HepG2 (cell line): ENCODE results near the gene RASSF8. TPM values are rescaled to one million over a fixed set of nuclear protein-coding genes. Genes with fewer than 3 reads are reported as not detected.

Experiments used
- DMAP1 ChIP-seq: IDR thresholded peaks from 2 replicates; pipeline ENCODE4 v1.6.1; 2016
- EP300 ChIP-seq, 3 experiments: sonication (generic) in 1 of 3; formaldehyde crosslinking in 1 of 3; IDR thresholded peaks; 2 replicates each; pipeline versions ENCODE4 v1.5.1 to v1.6.1; 2011 to 2020; ENCODE audit warnings: low read depth in 2 of 3, low read length in 2 of 3, borderline replicate concordance in 1 of 3, improper control_type of control experiment in 1 of 3, mild to moderate bottlenecking in 1 of 3, missing genetic modification reagents in 1 of 3, moderate library complexity in 1 of 3
- EZH2 ChIP-seq: conservative IDR thresholded peaks from 2 replicates; pipeline ENCODE4 v1.6.1; 2012; ENCODE audit warnings: mild to moderate bottlenecking, low read depth, low read length, moderate library complexity
- ISL2 ChIP-seq: sonication (generic); formaldehyde crosslinking; IDR thresholded peaks from 2 replicates; pipeline ENCODE4 v1.5.0; 2020; ENCODE audit warnings: missing genetic modification reagents
- JUND ChIP-seq: sonication (generic); formaldehyde crosslinking; IDR thresholded peaks from 2 replicates; pipeline ENCODE4 v1.8.0; 2022; ENCODE audit warnings: mild to moderate bottlenecking, missing genetic modification reagents
- KAT7 ChIP-seq: IDR thresholded peaks from 2 replicates; pipeline ENCODE4 v1.6.1; 2018; ENCODE audit warnings: borderline replicate concordance, missing compliant biosample characterization
- KAT8 ChIP-seq: IDR thresholded peaks from 2 replicates; pipeline ENCODE4 v1.6.1; 2016; ENCODE audit warnings: missing genetic modification reagents, missing compliant biosample characterization
- MIER2 ChIP-seq: IDR thresholded peaks from 2 replicates; pipeline ENCODE4 v1.6.1; 2016; ENCODE audit warnings: missing biosample characterization, missing genetic modification reagents
- PRDM15 ChIP-seq: sonication (generic); formaldehyde crosslinking; IDR thresholded peaks from 2 replicates; pipeline ENCODE4 v1.4.0; 2020; ENCODE audit warnings: missing genetic modification reagents
- RXRB ChIP-seq: IDR thresholded peaks from 2 replicates; pipeline ENCODE4 v1.6.1; 2016; ENCODE audit warnings: borderline replicate concordance, missing genetic modification reagents, missing compliant biosample characterization
- SRY ChIP-seq: sonication (generic); formaldehyde crosslinking; IDR thresholded peaks from 2 replicates; pipeline ENCODE4 v1.8.0; 2022; ENCODE audit warnings: mild to moderate bottlenecking, missing genetic modification reagents
- ZBTB7B ChIP-seq: sonication (generic); formaldehyde crosslinking; IDR thresholded peaks from 2 replicates; pipeline ENCODE4 v1.4.0; 2020; ENCODE audit warnings: missing genetic modification reagents
- ZNF143 ChIP-seq: sonication (generic); formaldehyde crosslinking; IDR thresholded peaks from 2 replicates; pipeline ENCODE4 v1.4.0; 2020; ENCODE audit warnings: missing genetic modification reagents
- ZNF317 ChIP-seq: sonication (generic); formaldehyde crosslinking; IDR thresholded peaks from 2 replicates; pipeline ENCODE4 v1.5.0; 2020; ENCODE audit warnings: mild to moderate bottlenecking, missing genetic modification reagents
- ZNF503 ChIP-seq: sonication (generic); formaldehyde crosslinking; IDR thresholded peaks from 2 replicates; pipeline ENCODE4 v1.4.0; 2020; ENCODE audit warnings: missing genetic modification reagents
- ZNF512B ChIP-seq: sonication (generic); formaldehyde crosslinking; IDR thresholded peaks from 2 replicates; pipeline ENCODE4 v1.5.1; 2020; ENCODE audit warnings: missing genetic modification reagents, mild to moderate bottlenecking, borderline replicate concordance
- ZNF703 ChIP-seq: sonication (generic); formaldehyde crosslinking; IDR thresholded peaks from 2 replicates; pipeline ENCODE4 v1.5.1; 2020; ENCODE audit warnings: missing genetic modification reagents, mild to moderate bottlenecking, moderate library complexity, borderline replicate concordance
- ZNF746 ChIP-seq: sonication (generic); formaldehyde crosslinking; IDR thresholded peaks from 2 replicates; pipeline ENCODE4 v1.8.0; 2022; ENCODE audit warnings: mild to moderate bottlenecking, missing genetic modification reagents
- polyA plus RNA-seq, 8 experiments: library from polyadenylated mRNA; depleted of rRNA in 3 of 8; stranded (reverse) in 7 of 8; unstranded in 1 of 8; fragments of >200 nt; fragmentation: Illumina TruSeq in 4 of 8; extraction: Trizol in 4 of 8; gene quantifications; 2 replicates each; pipeline versions ENCODE4 v1.2.1 to v1.2.3, GENCODE V29; 2011 to 2016; ENCODE audit warnings: low read depth in 4 of 8, missing spikeins in 1 of 8, mixed read lengths in 1 of 8; ENCODE audit not compliant: insufficient read depth in 1 of 8
- total RNA-seq, 5 experiments: library from RNA; depleted of rRNA; stranded (reverse); fragments of >200 nt; fragmentation: Illumina TruSeq; extraction: Trizol; gene quantifications; 2 replicates each; pipeline ENCODE4 v1.2.3, GENCODE V29; 2016; ENCODE audit warnings: low read depth in 1 of 5
- TF ChIP-seq, protein P1 (sequence below): IDR thresholded peaks from 2 replicates; pipeline ENCODE4 v1.6.1; 2016; ENCODE audit warnings: control low read depth

RASSF8 gene
- total and polyA plus RNA-seq, 2 of the 13 experiments (the other 11 are each of a cell fraction or from before 2014, with no cell fraction given): 0.82 to 9.2 TPM

DNA sequence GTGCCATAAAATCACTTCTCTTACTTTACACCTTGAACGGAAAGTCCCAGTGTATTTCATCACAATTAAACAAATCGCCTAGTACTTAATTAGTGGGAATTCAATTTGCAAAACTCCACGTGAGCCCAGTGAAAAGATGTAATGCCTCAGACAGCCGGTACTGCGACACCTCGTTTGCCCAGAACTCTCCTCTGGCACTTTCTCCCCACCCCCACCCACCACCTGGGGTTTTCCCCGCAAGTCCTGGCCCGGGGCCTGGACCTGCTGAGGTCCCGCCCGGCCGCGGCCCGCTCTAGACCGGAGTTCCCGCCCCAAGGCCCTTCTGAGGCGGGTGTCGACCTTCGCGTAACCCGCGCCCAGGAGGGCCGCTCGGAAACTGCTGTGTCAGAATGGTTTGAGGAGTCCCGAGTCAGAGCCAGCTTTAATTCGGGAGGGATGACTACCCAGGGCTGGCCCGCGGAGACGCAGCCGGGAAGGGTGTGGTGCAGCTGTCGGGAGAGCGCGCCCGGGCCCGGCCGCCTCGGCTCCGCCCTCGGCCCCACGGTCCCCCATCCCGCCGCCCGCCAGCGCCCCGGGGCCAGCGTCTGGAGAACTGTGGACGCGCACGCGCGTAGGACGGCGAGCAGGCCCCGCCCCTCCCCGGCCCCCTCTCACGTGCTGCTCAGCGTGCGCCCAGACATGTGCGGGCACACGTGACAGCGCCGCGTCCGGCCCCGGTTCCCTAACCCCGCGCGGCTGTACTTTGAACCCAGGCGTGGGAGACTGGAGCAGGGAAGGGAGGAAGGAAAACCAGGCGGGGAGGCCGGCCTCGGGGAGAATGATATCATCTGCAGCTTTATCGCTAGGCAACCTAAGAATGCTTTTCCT is 155.6 kb downstream of the RASSF8 start (continued):
- TF ChIP-seq ZNF512B (CRISPR knock-in tag) (no peak), PRDM15 (peak; percentile 97), ZBTB7B (CRISPR knock-in tag) (no peak; the same call in 1 of the 2 replicates), MIER2 (CRISPR knock-in tag) (no peak), JUND (CRISPR knock-in tag) (peak; percentile 67; the same call in 1 of the 2 replicates), ZNF143 (CRISPR knock-in tag) (no peak; the same call in 1 of the 2 replicates), DMAP1 (CRISPR knock-in tag) (peak; percentile 68; the same call in 1 of the 2 replicates), ZNF746 (CRISPR knock-in tag) (peak; percentile 89), KAT7 (CRISPR knock-in tag) (0 out of 2 replicates have a peak, but pooled peaks have one; percentile 31), EZH2 (no peak), ZNF317 (CRISPR knock-in tag) (peak; percentile 39; the same call in 1 of the 2 replicates), SRY (peak; percentile 91), ZNF703 (no peak), EP300 (IDR thresholded peaks at IDR 0.05; ENCODE audit: low read depth in 2 of 2, low read length in 2 of 2) (peak in 1 of 2 experiments; percentile 64; a peak in 2 of 4 replicates), EP300 (CRISPR knock-in tag; IDR thresholded peaks at IDR 0.05; ENCODE audit: borderline replicate concordance) (peak; percentile 52; the same call in 1 of the 2 replicates), ZNF503 (CRISPR knock-in tag) (no peak; the same call in 1 of the 2 replicates), RXRB (CRISPR knock-in tag) (peak; percentile 68), ISL2 (no peak), KAT8 (peak; percentile 66)
- TF ChIP-seq, protein P1, sequence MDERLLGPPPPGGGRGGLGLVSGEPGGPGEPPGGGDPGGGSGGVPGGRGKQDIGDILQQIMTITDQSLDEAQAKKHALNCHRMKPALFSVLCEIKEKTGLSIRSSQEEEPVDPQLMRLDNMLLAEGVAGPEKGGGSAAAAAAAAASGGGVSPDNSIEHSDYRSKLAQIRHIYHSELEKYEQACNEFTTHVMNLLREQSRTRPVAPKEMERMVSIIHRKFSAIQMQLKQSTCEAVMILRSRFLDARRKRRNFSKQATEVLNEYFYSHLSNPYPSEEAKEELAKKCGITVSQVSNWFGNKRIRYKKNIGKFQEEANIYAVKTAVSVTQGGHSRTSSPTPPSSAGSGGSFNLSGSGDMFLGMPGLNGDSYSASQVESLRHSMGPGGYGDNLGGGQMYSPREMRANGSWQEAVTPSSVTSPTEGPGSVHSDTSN: no peak
